HG03095 (cell line): Measurements from ENCODE around the gene IP6K3.

Experiments used
- ATAC-seq: cut with Tn5 transposase; IDR thresholded peaks from one replicate; pipeline ENCODE4 v1.9.1; 2021; ENCODE audit warnings: moderate library complexity; ENCODE audit not compliant: unreplicated experiment

IP6K3 gene

DNA sequence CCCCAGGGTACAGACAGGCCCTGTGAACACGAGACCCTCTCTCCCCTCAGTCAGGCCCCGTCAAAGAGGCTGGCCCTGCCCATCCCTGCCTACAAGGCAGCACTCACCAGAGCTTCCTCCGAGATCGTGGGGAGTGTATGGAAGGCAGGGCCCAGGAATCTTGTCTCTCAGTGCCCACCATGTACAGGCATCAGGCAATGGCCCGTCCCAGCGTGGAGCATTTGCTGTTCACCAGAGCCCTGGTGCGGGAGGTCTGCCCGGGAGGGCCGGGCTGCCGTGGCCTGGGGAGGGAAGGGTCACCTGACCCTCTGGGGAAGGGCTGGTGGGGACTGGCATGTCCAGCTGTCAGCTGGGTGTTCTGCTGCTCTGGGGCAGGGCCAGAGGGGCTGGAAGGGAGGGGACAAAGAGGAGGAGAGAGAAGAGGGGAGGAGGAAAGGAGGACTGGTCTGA, at the start of gene IP6K3:
Gene IP6K3 (minus strand): TSS at position 255 of the 450 bp plus-strand sequence. CDS start 11,429 bp downstream, outside the sequence.
- no peak for ATAC-seq

DNA sequence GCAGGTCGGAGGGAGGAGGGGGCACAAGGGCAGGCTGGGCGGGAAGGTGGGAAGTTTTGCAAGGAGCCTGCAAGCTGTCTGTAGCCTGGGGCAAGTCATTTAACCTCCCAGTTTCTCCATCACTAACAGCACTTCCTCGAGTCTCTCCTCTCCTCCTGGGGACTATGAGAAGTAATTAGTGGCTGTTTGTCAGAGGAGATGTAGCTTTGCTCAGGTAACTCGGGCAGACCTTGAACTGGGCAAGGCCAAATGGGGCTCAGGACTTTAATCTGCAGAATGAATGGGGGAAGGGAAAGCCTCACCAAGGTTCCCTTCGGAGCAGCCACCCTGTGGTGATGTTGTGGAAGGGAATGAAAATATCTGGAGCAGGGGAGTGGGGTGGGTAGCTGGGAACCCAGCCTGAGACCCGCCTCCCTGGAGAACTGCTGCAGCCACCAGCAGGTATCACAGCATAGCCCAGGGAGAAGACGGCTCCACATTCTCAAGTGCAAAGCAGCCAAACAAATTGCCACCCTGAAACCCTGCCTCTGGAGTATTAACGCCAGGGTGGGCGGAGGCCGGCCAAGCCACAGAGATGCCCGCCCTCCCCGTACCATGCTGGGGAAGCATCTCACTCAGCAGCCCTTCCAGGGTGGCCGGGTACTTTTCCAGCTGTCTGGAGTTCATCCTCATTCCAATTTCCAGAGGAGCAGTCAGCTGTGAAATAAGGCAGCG, 48.4 kb upstream of the IP6K3 start:
- ATAC-seq: no peak

- no peak for ATAC-seq
Observed at GRCh38 chr6:33792981-33793380, 46.3 kb upstream of the IP6K3 start.

DNA sequence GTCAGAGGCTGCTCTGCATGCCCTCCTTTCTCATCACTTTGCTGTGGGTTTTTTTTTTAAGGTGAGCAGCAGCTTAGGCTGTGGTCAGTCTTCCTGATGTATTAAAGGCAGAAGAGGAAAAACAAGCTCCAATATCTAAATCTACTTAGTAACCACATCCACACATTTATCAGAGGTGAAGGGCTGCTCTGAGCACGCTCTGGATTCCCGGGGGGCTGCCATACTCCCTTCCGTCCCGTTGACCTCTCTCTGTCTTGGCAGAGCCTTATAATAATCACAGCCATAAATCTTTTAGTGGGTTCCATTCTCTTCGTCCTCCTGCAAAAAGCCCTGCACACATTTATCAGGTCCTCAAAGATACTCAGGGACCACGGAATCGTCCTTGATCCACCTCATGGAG, 44.9 kb upstream of the IP6K3 start:
- ATAC-seq: no peak

GRCh38 chr6:33790910-33791309, 44.2 kb upstream of the IP6K3 start:
- no peak for ATAC-seq

DNA sequence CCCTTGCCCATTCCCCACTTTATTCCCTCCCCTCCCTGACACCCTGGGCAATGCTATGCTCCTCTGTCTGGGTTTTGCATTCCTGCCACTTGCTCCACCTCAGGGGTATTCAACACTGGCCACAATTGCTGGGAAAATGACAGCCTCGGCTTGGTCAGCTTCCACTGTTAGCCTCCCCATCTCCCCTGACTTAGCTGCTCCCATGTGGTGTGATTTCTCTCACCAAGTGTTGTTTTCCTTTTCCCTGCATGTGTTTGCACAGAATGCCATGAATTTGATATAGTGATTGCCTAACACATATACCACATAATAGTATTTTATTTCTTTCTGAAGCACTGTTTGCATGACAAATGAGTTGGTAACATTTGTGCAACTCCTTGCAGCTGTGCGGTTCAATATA, 43.7 kb upstream of the IP6K3 start:
- ATAC-seq: no peak

DNA sequence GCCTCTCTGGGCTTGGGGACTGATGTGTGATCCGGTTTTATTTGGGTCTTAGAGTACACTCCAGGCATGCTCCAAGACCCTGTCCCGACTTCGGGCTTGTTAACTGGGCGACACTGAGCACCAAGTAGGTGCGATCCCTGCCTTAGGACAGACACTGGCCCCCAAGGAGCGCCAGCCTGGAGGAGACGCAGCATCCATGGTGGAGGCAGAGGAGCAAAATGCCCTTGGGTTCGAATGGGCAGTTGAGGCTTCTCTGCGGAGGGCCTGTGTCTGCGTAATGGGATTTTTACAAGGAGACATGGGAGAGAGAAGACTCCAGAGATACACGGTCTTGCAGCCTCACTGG, 42.8 kb upstream of the IP6K3 start:
- no peak for ATAC-seq

DNA sequence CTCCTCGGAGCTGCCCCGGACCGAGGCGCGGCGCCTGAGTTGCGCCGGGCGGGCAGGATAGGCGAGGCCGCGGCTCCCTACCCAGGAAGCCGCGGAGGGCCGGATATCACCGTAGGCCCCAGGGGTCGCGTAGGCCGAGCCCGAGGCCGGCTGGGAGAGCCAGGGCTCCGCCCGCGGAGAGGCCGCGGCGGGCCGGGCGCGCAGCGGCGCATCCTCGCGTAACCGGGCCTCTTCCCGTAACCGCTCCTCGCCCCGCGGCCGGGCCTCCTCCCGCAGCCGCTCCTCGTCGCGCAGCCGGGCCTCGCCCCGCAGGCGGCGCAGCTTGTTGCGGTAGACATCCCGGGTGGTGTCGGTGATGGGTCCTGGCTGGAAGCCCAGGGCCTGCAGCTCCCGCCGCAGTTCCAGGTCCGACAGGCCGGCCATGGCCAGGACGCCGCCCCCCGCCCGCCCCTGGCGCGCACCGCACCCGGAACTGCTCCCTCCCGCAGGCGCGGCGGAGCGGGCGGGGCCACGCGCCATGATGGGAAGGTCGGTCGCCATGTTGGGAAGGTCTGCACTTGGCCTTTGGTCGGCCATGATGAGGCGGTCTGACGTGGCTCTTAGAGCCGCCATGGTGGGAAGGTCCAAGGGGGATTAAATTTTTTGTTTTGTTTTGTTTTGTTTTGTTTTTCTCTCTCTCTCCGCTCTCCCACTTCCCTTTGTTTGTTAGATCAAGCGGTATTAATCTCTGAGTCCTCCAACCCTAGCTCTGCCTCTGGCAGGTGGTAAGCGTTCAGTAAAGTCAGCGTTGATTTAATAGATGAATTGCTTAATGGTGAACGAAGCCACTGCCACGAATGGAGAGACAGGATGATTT, 42.2 kb upstream of the IP6K3 start, which contains the start of gene LEMD2:
Gene LEMD2 (minus strand): TSS at position 437 of the 856 bp plus-strand sequence. CDS start 14 bp downstream, at position 423.
- peak; percentile 84 for ATAC-seq

DNA sequence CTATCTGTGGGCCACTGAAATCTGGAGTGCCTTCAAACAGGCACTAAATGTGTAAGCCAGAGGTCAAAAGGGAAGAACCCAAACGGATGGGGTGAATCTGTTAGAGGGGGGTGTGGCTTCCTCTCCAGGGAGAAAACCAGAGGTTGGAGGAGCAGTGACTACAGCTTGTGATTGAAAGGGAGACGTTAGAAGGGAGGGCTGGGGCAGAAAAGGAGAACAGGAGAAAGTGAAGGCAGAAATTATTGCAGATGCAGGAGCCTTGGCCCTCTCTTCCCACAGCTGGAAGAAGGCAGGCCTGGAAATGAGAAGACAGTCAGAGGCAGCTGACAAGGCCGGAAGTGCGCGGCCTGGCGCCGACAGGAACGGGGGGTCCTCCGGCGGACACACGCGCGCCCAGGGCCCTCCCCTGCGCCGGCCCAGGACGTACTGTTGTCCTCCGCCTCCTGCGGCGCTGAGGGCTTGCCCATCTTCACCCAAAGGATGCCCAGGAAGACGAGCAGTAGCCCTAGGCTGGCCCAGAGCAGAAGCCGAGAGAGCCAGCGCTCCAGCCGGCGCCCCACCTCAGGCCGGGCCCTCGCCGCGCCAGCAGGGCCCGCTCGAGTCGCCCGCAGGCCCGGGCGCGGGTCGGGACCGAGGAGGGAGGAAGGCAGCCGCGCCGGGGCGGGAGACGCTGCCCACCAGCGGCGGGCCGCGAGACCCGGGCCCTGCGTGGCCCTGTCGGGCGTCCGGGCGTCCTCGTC, 41.4 kb upstream of the IP6K3 start:
- peak; percentile 44 for ATAC-seq

- no peak for ATAC-seq
Observed at GRCh38 chr6:33787346-33787953, 40.7 kb upstream of the IP6K3 start.

DNA sequence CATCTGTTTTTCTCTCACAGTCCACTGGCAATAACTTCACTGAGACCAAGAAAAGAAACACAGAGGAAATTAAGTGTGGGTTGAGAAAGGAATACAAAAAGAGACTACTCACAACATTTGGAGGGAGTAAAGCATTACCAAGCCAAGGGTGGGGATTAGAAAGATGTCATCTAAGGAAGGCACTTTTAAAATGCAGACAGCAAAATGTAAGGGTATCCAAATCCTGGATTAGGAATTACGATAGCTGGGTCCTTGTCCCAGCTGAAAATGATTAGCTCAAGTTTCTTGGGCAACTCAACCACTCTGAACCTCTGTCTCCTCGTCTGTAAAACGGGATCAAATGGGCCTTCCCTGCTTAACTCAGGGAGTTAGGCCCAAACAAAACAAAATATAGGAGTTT, 40.0 kb upstream of the IP6K3 start:
- no peak for ATAC-seq

- ATAC-seq: no peak
Observed at GRCh38 chr6:33785778-33786177, 39.1 kb upstream of the IP6K3 start.

GRCh38 chr6:33784787-33785186, 38.1 kb upstream of the IP6K3 start:
- no peak for ATAC-seq

GRCh38 chr6:33783781-33784520, 37.2 kb upstream of the IP6K3 start:
- ATAC-seq: no peak

GRCh38 chr6:33782561-33782960, 35.9 kb upstream of the IP6K3 start:
- no peak for ATAC-seq

GRCh38 chr6:33781131-33781975, 34.6 kb upstream of the IP6K3 start:
- ATAC-seq: no peak

- ATAC-seq: no peak
Observed at GRCh38 chr6:33779895-33780294, 33.2 kb upstream of the IP6K3 start.

DNA sequence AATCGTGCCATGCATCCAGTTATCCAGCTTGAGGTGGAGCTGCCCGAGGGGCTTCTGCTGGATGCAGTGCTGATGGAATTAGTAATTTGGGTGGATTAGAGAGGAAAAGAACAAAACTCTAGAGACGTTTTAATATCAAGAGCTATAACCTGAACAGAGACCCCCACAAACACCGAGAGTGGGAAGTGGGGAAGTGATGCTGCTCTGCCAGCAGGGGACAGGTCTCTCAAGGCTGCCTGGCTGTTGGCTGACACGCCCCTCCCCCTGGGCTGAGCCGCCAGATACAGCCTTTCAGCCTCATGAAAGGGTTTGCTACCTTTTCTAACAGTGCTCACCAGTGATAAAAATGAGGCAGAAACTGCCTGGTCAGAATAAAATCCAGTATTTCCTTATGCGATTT, 32.6 kb upstream of the IP6K3 start:
- no peak for ATAC-seq

- no peak for ATAC-seq
Observed at GRCh38 chr6:33778444-33779121, 31.9 kb upstream of the IP6K3 start.
